Regular cardiac myocyte (primary cell): ENCODE results near the gene MTURN. TPM values are rescaled to one million over a fixed set of nuclear protein-coding genes. Genes with fewer than 3 reads are reported as not detected.

Experiments used
- total RNA-seq: library from RNA; depleted of rRNA; stranded (reverse); fragments of >200 nt; gene quantifications from 2 replicates; pipeline ENCODE4 v1.2.3, GENCODE V29; 2014

MTURN gene
- total RNA-seq = 5.4 and 18.9 TPM in 2 replicates

DNA sequence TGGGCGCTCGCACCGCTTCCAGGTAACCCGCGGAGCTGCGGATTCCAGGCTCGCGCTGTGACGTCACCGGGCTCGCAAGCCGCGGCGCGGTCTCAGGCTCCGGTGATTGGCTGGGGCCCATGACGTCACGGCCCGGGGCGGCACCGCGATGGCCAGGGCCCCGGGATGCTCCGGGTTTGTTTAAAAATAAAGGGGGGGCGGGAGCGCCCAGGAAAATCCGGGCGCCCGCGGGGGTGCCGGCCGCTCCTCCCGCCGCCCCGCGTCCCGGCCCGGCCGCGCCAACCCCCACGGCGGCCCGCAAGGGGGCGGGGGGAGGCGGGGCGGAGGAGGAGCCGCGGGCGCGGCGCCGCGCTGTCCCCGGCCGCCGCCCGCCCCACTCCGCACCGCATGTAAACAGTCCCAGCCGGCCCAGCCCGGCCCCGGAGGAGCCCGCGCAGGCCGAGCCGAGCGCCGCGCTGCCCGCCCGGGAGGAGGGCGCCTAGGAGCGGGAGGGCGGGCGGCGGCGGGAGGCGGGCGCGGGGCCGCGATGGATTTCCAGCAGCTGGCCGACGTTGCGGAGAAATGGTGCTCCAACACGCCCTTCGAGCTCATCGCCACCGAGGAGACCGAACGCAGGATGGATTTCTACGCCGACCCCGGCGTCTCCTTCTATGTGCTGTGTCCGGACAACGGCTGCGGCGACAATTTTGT lies at the start of gene MTURN:
Gene MTURN, plus strand, starts transcription at position 376 of the 690 bp plus-strand sequence. Its CDS starts 151 bp downstream, at position 527.

Other genes with a start within 250 kb of the MTURN start
- gene SCRN1, start 145.2 kb upstream of the MTURN start, total RNA-seq = 76.7 and 91.4 TPM in 2 replicates
- gene FKBP14, start 108.3 kb upstream of the MTURN start, total RNA-seq = 41.8 and 55.0 TPM in 2 replicates
- gene PLEKHA8, start 106.6 kb upstream of the MTURN start, total RNA-seq = 12.8 and 18.3 TPM in 2 replicates
- 5.4 and 10.4 TPM in 2 replicates for gene ZNRF2, start 149.6 kb downstream of the MTURN start, total RNA-seq